Ecto neural progenitor cell (in vitro differentiated cells): Measurements from ENCODE around the gene WASF2.
A peak's percentile ranks its signal among the peaks of the same experiment; 100 is the strongest.
"Not testable (repeated sequence)": the region's sequence is repeated elsewhere in the genome, so short reads cannot be mapped to it uniquely, and the experiment has no call there.

Experiments
- DNase-seq: peaks from one replicate; pipeline ENCODE4 v3.0.0-alpha.2; 2018; ENCODE audit warnings: low spot score

WASF2 gene

GRCh38 chr1:27397749-27398148, 92.2 kb downstream of the WASF2 start:
- no peak for DNase-seq

- DNase-seq: no peak
These were observed 92.9 kb downstream of the WASF2 start for GRCh38 chr1:27397110-27397509.

- DNase-seq: peak; percentile 89
These were observed 94.3 kb downstream of the WASF2 start for GRCh38 chr1:27395441-27396195.

- DNase-seq: no peak
These were observed 95.0 kb downstream of the WASF2 start for GRCh38 chr1:27394925-27395324.

GRCh38 chr1:27394282-27394658, 95.7 kb downstream of the WASF2 start:
- DNase-seq: no peak

- DNase-seq: no peak
These were observed 96.2 kb downstream of the WASF2 start for GRCh38 chr1:27393641-27394281.

GRCh38 chr1:27392778-27393635, 97.0 kb downstream of the WASF2 start:
- DNase-seq: peak; percentile 57

- DNase-seq: peak; percentile 94
These were observed 97.7 kb downstream of the WASF2 start, which contains the start of gene GPR3 for GRCh38 chr1:27392096-27392777. Gene GPR3 (plus strand): TSS chr1:27392622. CDS start chr1:27393799, 1,177 bp downstream.

- DNase-seq: peak; percentile 67
These were observed 98.4 kb downstream of the WASF2 start for GRCh38 chr1:27391511-27392095.

- peak; percentile 70 for DNase-seq
These were observed 101.5 kb downstream of the WASF2 start for GRCh38 chr1:27388337-27389005.

- DNase-seq: not testable (repeated sequence)
These were observed 105.2 kb downstream of the WASF2 start for GRCh38 chr1:27384797-27385196.

- DNase-seq: no peak
These were observed 106.3 kb downstream of the WASF2 start for GRCh38 chr1:27383661-27384060.

- DNase-seq: peak; percentile 85
These were observed 106.8 kb downstream of the WASF2 start, which contains the start of gene CD164L2 for GRCh38 chr1:27383039-27383605. Gene CD164L2 (minus strand): TSS chr1:27383333. CDS start chr1:27383239, 94 bp downstream.

- DNase-seq: no peak
These were observed 107.8 kb downstream of the WASF2 start for GRCh38 chr1:27381969-27382762.

- no peak for DNase-seq
These were observed 108.9 kb downstream of the WASF2 start for GRCh38 chr1:27380766-27381733.

- DNase-seq: no peak
These were observed 109.7 kb downstream of the WASF2 start for GRCh38 chr1:27380224-27380623.

- DNase-seq: no peak
These were observed 110.3 kb downstream of the WASF2 start for GRCh38 chr1:27379564-27380122.
